ENCODE measurements around the gene FILIP1L.

FILIP1L gene

GRCh38 chr3:99837715-99838114 is 276.6 kb downstream of the FILIP1L start:
- Histone ChIP-seq H3K27ac (no peak overlapping the region), H3K36me3 (peaks cover 0 to 3% (median 0%) of the 10 kb centered on the region in 3 donors), H3K27me3 (no peaks in the 10 kb centered on the region), H3K9me3 (no peaks in the 10 kb centered on the region), H3K4me3 (no peak overlapping the region), H3K4me1 (peaks cover 0 to 22% (median under 1%) of the 10 kb centered on the region in 4 donors)
- no peak for DNase-seq
- intact Hi-C loops (cut with DNase I; ENCODE audit: low total_unique reads), result loop anchor here (5.0 kb wide), 1 partner anchor 755 kb away; no protein-coding TSS in a partner anchor
- no peak for TF ChIP-seq CTCF (IDR thresholded peaks at IDR 0.05)

- Histone ChIP-seq H3K9me3 (no peaks in the 10 kb centered on the region), H3K27me3 (no peaks in the 10 kb centered on the region), H3K36me3 (no peaks in the 10 kb centered on the region), H3K27ac (no peak overlapping the region), H3K4me1 (peaks cover 0 to 20% (median 0%) of the 10 kb centered on the region in 4 donors), H3K4me3 (no peak overlapping the region)
- no peak for DNase-seq
- no peak for TF ChIP-seq CTCF (IDR thresholded peaks at IDR 0.05)
- intact Hi-C loops (cut with DNase I; ENCODE audit: low total_unique reads), result loop anchor here (5.0 kb wide), 1 partner anchor 756 kb away; no protein-coding TSS in a partner anchor
Observed at GRCh38 chr3:99836681-99837080, 277.6 kb downstream of the FILIP1L start.

GRCh38 chr3:99834211-99834957 is 279.9 kb downstream of the FILIP1L start:
- DNase-seq, result no peak
- H3K36me3 ChIP-seq, result no peaks in the 10 kb centered on the region
- no peaks in the 10 kb centered on the region for H3K27me3 ChIP-seq
- no peak overlapping the region for H3K4me3 ChIP-seq
- H3K9me3 ChIP-seq, result no peaks in the 10 kb centered on the region
- intact Hi-C loops (cut with DNase I; ENCODE audit: low total_unique reads), result no loop called here
- TF ChIP-seq CTCF (IDR thresholded peaks at IDR 0.05), result no peak
- H3K4me1 ChIP-seq, result peaks cover 0 to 20% (median 0%) of the 10 kb centered on the region in 4 donors
- no peak overlapping the region for H3K27ac ChIP-seq

GRCh38 chr3:99833617-99834205 is 280.6 kb downstream of the FILIP1L start:
- intact Hi-C loops (cut with DNase I; ENCODE audit: low total_unique reads), result no loop called here
- H3K4me3 ChIP-seq, result no peak overlapping the region
- H3K27ac ChIP-seq, result peak overlapping the region in 1 of 2 donors; percentile 23
- H3K4me1 ChIP-seq, result peaks cover 0 to 20% (median 0%) of the 10 kb centered on the region in 4 donors
- TF ChIP-seq CTCF (IDR thresholded peaks at IDR 0.05), result no peak
- no peaks in the 10 kb centered on the region for H3K36me3 ChIP-seq
- no peaks in the 10 kb centered on the region for H3K9me3 ChIP-seq
- H3K27me3 ChIP-seq, result no peaks in the 10 kb centered on the region
- no peak for DNase-seq

- H3K4me1 ChIP-seq, result peaks cover 0 to 23% (median 0%) of the 10 kb centered on the region in 4 donors
- H3K9me3 ChIP-seq, result no peaks in the 10 kb centered on the region
- no peak for TF ChIP-seq CTCF (IDR thresholded peaks at IDR 0.05)
- intact Hi-C loops (cut with DNase I; ENCODE audit: low total_unique reads), result no loop called here
- no peaks in the 10 kb centered on the region for H3K36me3 ChIP-seq
- DNase-seq, result no peak
- H3K4me3 ChIP-seq, result no peak overlapping the region
- no peaks in the 10 kb centered on the region for H3K27me3 ChIP-seq
- H3K27ac ChIP-seq, result no peak overlapping the region
Observed at GRCh38 chr3:99829844-99830243, 284.5 kb downstream of the FILIP1L start.
